Neural crest cell (in vitro differentiated cells): Measurements from ENCODE around the gene SLPI. TPM values are rescaled to one million over a fixed set of nuclear protein-coding genes. Genes with fewer than 3 reads are reported as not detected.

Experiments
- DNase-seq: peaks from one replicate; pipeline ENCODE4 v3.0.0; 2021; ENCODE audit warnings: low read depth, mixed read lengths, low spot score
- H3K27ac Mint-ChIP-seq: one replicate; pipeline ENCODE4 v1.8.0; 2021; ENCODE audit warnings: mild to moderate bottlenecking, mixed read lengths; ENCODE audit not compliant: unreplicated experiment
- H3K27me3 Mint-ChIP-seq: 2 replicates; pipeline ENCODE4 v1.8.0; 2021; ENCODE audit warnings: low read depth, mild to moderate bottlenecking, mixed read lengths
- H3K36me3 Mint-ChIP-seq: 2 replicates; pipeline ENCODE4 v1.8.0; 2021; ENCODE audit warnings: low read depth, mild to moderate bottlenecking, mixed read lengths
- H3K4me1 Mint-ChIP-seq: 2 replicates; pipeline ENCODE4 v1.8.0; 2021; ENCODE audit warnings: mixed read lengths
- H3K4me3 Mint-ChIP-seq: one replicate; pipeline ENCODE4 v1.8.0; 2021; ENCODE audit warnings: mild to moderate bottlenecking, mixed read lengths
- H3K9me3 Mint-ChIP-seq: 2 replicates; pipeline ENCODE4 v1.8.0; 2021; ENCODE audit warnings: mixed read lengths
- CTCF ChIP-seq: fragments of 200-600 bp; sonication (generic); conservative IDR thresholded peaks from 2 replicates; pipeline ENCODE4 v1.5.0; 2021; ENCODE audit warnings: antibody characterized with exemption, mild to moderate bottlenecking
- total RNA-seq: library from RNA; stranded (reverse); gene quantifications from 2 replicates; pipeline ENCODE4 v1.2.1, GENCODE V29; 2021

SLPI gene
- total RNA-seq, 1 donor from 2014 or later = not detected

GRCh38 chr20:45229264-45230056 lies 24.9 kb downstream of the SLPI start:
- Mint-ChIP-seq H3K36me3 (no peaks in the 10 kb centered on the region), H3K9me3 (peaks cover 3% of the 10 kb centered on the region), H3K27ac (no peak overlapping the region), H3K4me3 (no peak overlapping the region), H3K4me1 (no peaks in the 10 kb centered on the region), H3K27me3 (peaks cover 79% of the 10 kb centered on the region)
- DNase-seq = no peak
- TF ChIP-seq CTCF = peak; percentile 56

- no peak for DNase-seq
- no peak for TF ChIP-seq CTCF
- H3K4me1 Mint-ChIP-seq = no peaks in the 10 kb centered on the region
- peaks cover 88% of the 10 kb centered on the region for H3K27me3 Mint-ChIP-seq
- no peak overlapping the region for H3K27ac Mint-ChIP-seq
- H3K36me3 Mint-ChIP-seq = no peaks in the 10 kb centered on the region
- H3K4me3 Mint-ChIP-seq = no peak overlapping the region
- no peaks in the 10 kb centered on the region for H3K9me3 Mint-ChIP-seq
Observed at GRCh38 chr20:45226287-45226686, 28.1 kb downstream of the SLPI start.

- no peak for DNase-seq
- Mint-ChIP-seq H3K9me3 (no peaks in the 10 kb centered on the region), H3K36me3 (no peaks in the 10 kb centered on the region), H3K4me1 (no peaks in the 10 kb centered on the region), H3K4me3 (no peak overlapping the region), H3K27ac (no peak overlapping the region), H3K27me3 (peaks cover 76% of the 10 kb centered on the region)
- no peak for TF ChIP-seq CTCF
Observed at GRCh38 chr20:45223136-45223535, 31.2 kb downstream of the SLPI start.

GRCh38 chr20:45221076-45221475 lies 33.3 kb downstream of the SLPI start, which contains the start of gene SEMG2:
Gene SEMG2 (plus strand): TSS chr20:45221373. CDS start chr20:45221390, 17 bp downstream.
- Mint-ChIP-seq H3K9me3 (no peaks in the 10 kb centered on the region), H3K36me3 (no peaks in the 10 kb centered on the region), H3K27ac (no peak within 1 kb of the TSS), H3K4me1 (no peaks in the 10 kb centered on the region), H3K27me3 (peaks cover 63% of the 10 kb centered on the region), H3K4me3 (no peak within 1 kb of the TSS)
- no peak for DNase-seq
- TF ChIP-seq CTCF = no peak

- no peak for DNase-seq
- Mint-ChIP-seq H3K9me3 (no peaks in the 10 kb centered on the region), H3K4me3 (no peak overlapping the region), H3K4me1 (no peaks in the 10 kb centered on the region), H3K27ac (no peak overlapping the region), H3K36me3 (no peaks in the 10 kb centered on the region), H3K27me3 (peaks cover 51% of the 10 kb centered on the region)
- TF ChIP-seq CTCF = no peak
Observed at GRCh38 chr20:45218636-45219035, 35.7 kb downstream of the SLPI start.
